ENCODE measurements around the gene CHIT1.

Gene CHIT1

DNA sequence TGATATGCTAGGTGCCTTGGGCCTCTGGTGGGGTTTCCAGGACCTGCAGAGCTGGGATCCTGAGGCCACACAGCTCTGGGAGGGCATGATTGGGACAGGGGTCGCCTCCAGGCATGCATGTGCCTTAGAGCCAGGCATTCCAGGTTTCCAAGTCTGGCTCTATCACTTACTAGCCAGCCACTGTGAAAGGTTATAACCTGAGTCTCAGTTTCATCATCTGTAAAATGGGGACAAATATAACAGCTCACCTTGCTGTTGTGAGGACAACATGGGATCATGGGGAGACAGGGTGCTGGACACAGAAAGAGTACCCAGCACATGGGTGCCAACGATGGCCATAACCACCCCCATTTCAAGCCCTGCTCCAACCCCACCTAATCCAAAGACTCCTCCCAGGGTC is 45.6 kb downstream of the CHIT1 start:
- no peak overlapping the region for H3K4me3 ChIP-seq (ENCODE audit: control insufficient read depth, low read depth, low read length)
- TF ChIP-seq CTCF (conservative IDR thresholded peaks at IDR 0.05; ENCODE audit: control insufficient read depth, insufficient read depth, low read depth, low read length), result no peak

DNA sequence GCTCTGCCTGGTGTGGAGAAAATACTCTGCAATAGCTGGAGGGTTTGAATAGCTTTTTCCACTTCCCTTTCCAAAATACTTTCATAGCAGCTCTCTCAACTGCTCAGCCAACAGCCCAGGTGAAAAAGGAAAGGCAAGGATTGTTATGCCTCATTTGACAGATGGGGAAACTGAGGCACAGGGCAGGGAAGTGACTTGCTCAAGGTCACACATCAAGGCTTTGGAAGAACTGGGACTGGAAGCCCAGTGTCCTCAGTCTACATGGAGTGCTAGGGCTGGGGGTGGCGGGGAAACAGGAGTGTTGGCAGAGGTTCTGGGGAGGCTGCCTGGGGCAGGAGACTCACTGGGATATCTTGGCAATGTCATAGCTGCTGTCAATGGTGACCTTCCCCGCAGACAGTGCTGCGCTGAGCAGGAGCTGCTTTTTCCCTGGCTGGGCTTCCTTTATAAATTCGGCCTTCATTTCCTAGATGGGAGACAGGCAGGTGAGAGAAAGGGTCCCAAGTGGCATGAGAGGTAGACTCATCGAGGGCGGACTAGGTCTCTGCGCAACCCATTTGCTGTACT is 47.0 kb downstream of the CHIT1 start:
- TF ChIP-seq CTCF (conservative IDR thresholded peaks at IDR 0.05; ENCODE audit: control insufficient read depth, insufficient read depth, low read depth, low read length), result no peak
- no peak for DNase-seq (ENCODE audit: low read depth)
- H3K4me3 ChIP-seq (ENCODE audit: control insufficient read depth, low read depth, low read length), result no peak overlapping the region

More for the DNA sequence above, 45.6 kb downstream of the CHIT1 start:
- DNase-seq (ENCODE audit: low read depth), result no peak

- no peak for DNase-seq (ENCODE audit: low read depth)
- H3K4me3 ChIP-seq (ENCODE audit: control insufficient read depth, low read depth, low read length), result no peak overlapping the region
- no peak for TF ChIP-seq CTCF (conservative IDR thresholded peaks at IDR 0.05; ENCODE audit: control insufficient read depth, insufficient read depth, low read depth, low read length)
These were observed 47.7 kb downstream of the CHIT1 start for GRCh38 chr1:203181586-203182386.

GRCh38 chr1:203180611-203181330 is 48.7 kb downstream of the CHIT1 start:
- no peak for DNase-seq (ENCODE audit: low read depth)
- TF ChIP-seq CTCF (conservative IDR thresholded peaks at IDR 0.05; ENCODE audit: control insufficient read depth, insufficient read depth, low read depth, low read length), result no peak
- no peak overlapping the region for H3K4me3 ChIP-seq (ENCODE audit: control insufficient read depth, low read depth, low read length)

DNA sequence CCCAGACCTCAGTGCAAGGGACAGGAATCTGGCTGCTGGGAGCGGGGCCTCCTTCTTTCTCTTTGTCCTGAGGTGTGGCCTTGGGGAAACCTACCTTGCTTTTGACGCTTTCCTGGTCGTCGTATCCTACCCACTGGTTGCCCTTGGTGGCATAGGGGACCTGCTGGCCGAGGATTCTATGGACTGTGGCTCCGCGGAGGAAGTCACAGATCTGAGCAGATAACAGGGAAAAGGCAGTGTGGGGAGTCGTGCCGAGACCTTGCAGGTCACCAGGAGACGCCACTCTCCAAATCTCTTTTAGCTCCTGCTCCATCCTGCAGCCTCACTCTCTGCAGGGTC is 49.8 kb downstream of the CHIT1 start:
- TF ChIP-seq CTCF (conservative IDR thresholded peaks at IDR 0.05; ENCODE audit: control insufficient read depth, insufficient read depth, low read depth, low read length), result no peak
- no peak overlapping the region for H3K4me3 ChIP-seq (ENCODE audit: control insufficient read depth, low read depth, low read length)
- no peak for DNase-seq (ENCODE audit: low read depth)

GRCh38 chr1:203178821-203179666 is 50.4 kb downstream of the CHIT1 start:
- no peak for DNase-seq (ENCODE audit: low read depth)
- no peak overlapping the region for H3K4me3 ChIP-seq (ENCODE audit: control insufficient read depth, low read depth, low read length)
- no peak for TF ChIP-seq CTCF (conservative IDR thresholded peaks at IDR 0.05; ENCODE audit: control insufficient read depth, insufficient read depth, low read depth, low read length)

All from fibroblast of mammary gland (primary cell).